ENCODE data around the gene TXNRD3. TPM values are rescaled to one million over a fixed set of nuclear protein-coding genes. Genes with fewer than 3 reads are reported as not detected.

TXNRD3 gene
- total RNA-seq, 1 experiment from 2014 or later: 8.1 TPM

- no peak overlapping the region for H3K18ac ChIP-seq (ENCODE audit: insufficient read length, low read depth, low read length)
- no peak overlapping the region for H3K4ac ChIP-seq (ENCODE audit: low read depth, low read length)
- no peak overlapping the region for H3K4me3 Mint-ChIP-seq
- no peak overlapping the region for H3K14ac ChIP-seq (ENCODE audit: insufficient read depth, low read length)
- H3K79me1 ChIP-seq (ENCODE audit: insufficient read depth, low read depth, low read length, poor library complexity, severe bottlenecking): no peaks in the 10 kb centered on the region
- no peaks in the 10 kb centered on the region for H3K4me1 ChIP-seq (ENCODE audit: insufficient read depth, low read length)
- H2BK120ac ChIP-seq (ENCODE audit: low read depth, low read length, poor library complexity, severe bottlenecking): no peak overlapping the region
- H2BK12ac ChIP-seq (ENCODE audit: insufficient read length, low read depth, low read length): no peak overlapping the region
- H3K27ac ChIP-seq (ENCODE audit: insufficient read length, low read depth, low read length): no peak overlapping the region
- H4K8ac ChIP-seq (replicated peaks; ENCODE audit: insufficient read length, low read depth, low read length): no peak overlapping the region
- no peaks in the 10 kb centered on the region for H3K23me2 ChIP-seq (ENCODE audit: insufficient read length, low read depth, low read length, poor library complexity, severe bottlenecking)
- TF ChIP-seq CTCF (conservative IDR thresholded peaks at IDR 0.05): no peak
- no peak overlapping the region for H3K56ac ChIP-seq (ENCODE audit: insufficient read length, low read depth, low read length)
- no peaks in the 10 kb centered on the region for H3K36me3 Mint-ChIP-seq (ENCODE audit: insufficient read depth in 1 of 3, low read depth in 3 of 3)
- H3K27me3 Mint-ChIP-seq (ENCODE audit: low read depth): peaks cover 2% of the 10 kb centered on the region; the same call in 1 of the 2 replicates
- no peak overlapping the region for H3T11ph ChIP-seq (ENCODE audit: low read length)
- H3K79me2 ChIP-seq (ENCODE audit: insufficient read depth, low read length): no peaks in the 10 kb centered on the region
- DNase-seq: no peak
- H2BK5ac ChIP-seq (ENCODE audit: insufficient read length, low read length): no peak overlapping the region
- H3K9me3 Mint-ChIP-seq: no peaks in the 10 kb centered on the region
- H4K20me1 ChIP-seq (ENCODE audit: control insufficient read depth, insufficient read depth, insufficient read length): no peaks in the 10 kb centered on the region
- H4K5ac ChIP-seq (ENCODE audit: insufficient read length, low read depth, low read length): no peak overlapping the region
- no CpG with 5 or more reads among the region's 7 CpGs for WGBS (ENCODE audit: extremely low coverage, insufficient read length, low lambda C conversion rate)
- no peak overlapping the region for H2BK20ac ChIP-seq (ENCODE audit: low read depth, low read length, poor library complexity, severe bottlenecking)
- H2AFZ ChIP-seq (ENCODE audit: low read length): no peak overlapping the region
- H4K91ac ChIP-seq (ENCODE audit: insufficient read length, low read depth, low read length): no peak overlapping the region
- H3K23ac ChIP-seq (ENCODE audit: insufficient read length, low read depth, low read length): no peak overlapping the region
- H3K9me3 ChIP-seq (ENCODE audit: control insufficient read depth, low read depth, low read length): no peaks in the 10 kb centered on the region
- H2AK5ac ChIP-seq (ENCODE audit: insufficient read length, low read length): no peak overlapping the region
- H3K27me3 ChIP-seq (ENCODE audit: insufficient read depth, low read length): no peaks in the 10 kb centered on the region
- peaks cover 6 to 7% of the 10 kb centered on the region in 2 experiments; a peak in 3 of 4 replicates for H3K4me1 Mint-ChIP-seq
- no peak overlapping the region for H3K9ac ChIP-seq (ENCODE audit: extremely low read depth, insufficient read length, low read length)
- no peak overlapping the region for H2BK15ac ChIP-seq (ENCODE audit: low read depth, low read length)
- H3K4me2 ChIP-seq (ENCODE audit: insufficient read depth, insufficient read length, low read length): no peak overlapping the region
- no peak overlapping the region for H3K27ac Mint-ChIP-seq
Observed at GRCh38 chr3:126571078-126571477, 83.8 kb downstream of the TXNRD3 start.

Measured in H9 (cell line).